ENCODE data around the gene EIF4E1B. TPM values are rescaled to one million over a fixed set of nuclear protein-coding genes. Genes with fewer than 3 reads are reported as not detected.
A peak's percentile ranks its signal among the peaks of the same experiment; 100 is the strongest.

The EIF4E1B gene
- total RNA-seq, 1 experiment from 2014 or later = not detected

DNA sequence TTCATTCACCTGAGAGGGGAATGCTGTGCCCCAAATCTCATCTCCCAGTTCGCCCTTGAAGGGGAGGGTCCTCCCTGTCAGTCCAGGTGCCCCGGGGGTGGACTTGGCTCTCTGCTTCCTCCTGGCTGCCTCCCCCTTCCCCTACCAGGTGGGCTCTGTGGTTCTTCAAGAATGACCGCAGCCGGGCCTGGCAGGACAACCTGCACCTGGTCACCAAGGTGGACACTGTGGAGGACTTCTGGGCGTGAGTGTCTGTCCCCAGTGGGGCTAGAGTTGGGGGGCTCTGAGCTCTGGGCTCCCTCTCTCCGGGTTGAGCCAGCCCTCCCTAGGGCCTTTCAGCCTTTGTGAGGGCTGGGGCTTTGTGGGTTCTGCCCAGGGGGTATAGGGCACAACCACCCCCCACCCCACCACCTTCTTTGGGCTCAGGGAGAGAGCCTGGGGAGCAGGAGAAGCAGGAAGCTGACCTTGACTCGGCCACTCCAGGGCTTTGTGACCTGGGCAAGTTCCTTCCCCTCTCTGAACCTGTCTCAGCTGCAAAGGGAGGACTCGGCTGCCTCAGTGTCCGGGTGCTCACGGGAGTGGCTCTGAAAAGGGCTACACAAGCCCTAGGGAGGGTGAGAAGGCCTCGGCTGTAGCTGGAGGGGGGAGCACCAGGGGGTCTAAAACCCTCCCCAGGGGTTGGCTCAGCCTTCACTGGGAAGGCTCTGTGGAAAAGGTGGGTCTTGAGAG is 13.2 kb downstream of the EIF4E1B start:
- TF ChIP-seq, protein P1, sequence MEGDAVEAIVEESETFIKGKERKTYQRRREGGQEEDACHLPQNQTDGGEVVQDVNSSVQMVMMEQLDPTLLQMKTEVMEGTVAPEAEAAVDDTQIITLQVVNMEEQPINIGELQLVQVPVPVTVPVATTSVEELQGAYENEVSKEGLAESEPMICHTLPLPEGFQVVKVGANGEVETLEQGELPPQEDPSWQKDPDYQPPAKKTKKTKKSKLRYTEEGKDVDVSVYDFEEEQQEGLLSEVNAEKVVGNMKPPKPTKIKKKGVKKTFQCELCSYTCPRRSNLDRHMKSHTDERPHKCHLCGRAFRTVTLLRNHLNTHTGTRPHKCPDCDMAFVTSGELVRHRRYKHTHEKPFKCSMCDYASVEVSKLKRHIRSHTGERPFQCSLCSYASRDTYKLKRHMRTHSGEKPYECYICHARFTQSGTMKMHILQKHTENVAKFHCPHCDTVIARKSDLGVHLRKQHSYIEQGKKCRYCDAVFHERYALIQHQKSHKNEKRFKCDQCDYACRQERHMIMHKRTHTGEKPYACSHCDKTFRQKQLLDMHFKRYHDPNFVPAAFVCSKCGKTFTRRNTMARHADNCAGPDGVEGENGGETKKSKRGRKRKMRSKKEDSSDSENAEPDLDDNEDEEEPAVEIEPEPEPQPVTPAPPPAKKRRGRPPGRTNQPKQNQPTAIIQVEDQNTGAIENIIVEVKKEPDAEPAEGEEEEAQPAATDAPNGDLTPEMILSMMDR (IDR thresholded peaks at IDR 0.05; ENCODE audit: unreplicated experiment) = no peak
- intact Hi-C loops (cut with micrococcal nuclease; ENCODE audit: unreplicated experiment) = no loop called here
- CTCF ChIA-PET = no interaction called here
- Mint-ChIP-seq H3K27me3 (ENCODE audit: unreplicated experiment) (peaks cover 4% of the 10 kb centered on the region), H3K27ac (ENCODE audit: unreplicated experiment) (no peak overlapping the region), H3K9me3 (ENCODE audit: low read depth, unreplicated experiment) (no peaks in the 10 kb centered on the region), H3K36me3 (ENCODE audit: insufficient read depth, unreplicated experiment) (peaks cover 24% of the 10 kb centered on the region), H3K4me3 (ENCODE audit: low read depth, unreplicated experiment) (no peak overlapping the region), H3K4me1 (ENCODE audit: low read depth, unreplicated experiment) (peaks cover 4% of the 10 kb centered on the region)
- no TSS peak for BruUV-seq (replicated peaks)
- DNase-seq = no peak

DNA sequence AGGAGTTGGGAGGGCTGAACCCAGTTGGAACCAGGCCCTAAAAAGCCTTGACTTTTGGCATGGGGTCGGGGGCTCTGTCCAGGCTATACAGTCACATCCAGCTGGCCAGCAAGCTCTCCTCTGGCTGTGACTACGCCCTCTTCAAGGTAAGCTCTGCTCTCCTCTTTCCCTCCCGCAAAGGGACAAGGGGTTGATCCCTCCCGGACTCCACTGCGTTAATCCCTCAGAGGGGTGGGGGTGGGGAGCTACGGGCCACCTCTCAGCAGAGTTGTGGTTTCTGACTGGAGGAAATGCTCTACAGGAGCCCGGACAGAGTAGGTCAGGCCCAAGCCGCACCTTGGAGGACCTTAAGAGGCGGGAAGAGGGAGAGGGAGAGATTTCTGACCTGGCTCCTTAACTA is 13.8 kb downstream of the EIF4E1B start:
- intact Hi-C loops (cut with micrococcal nuclease; ENCODE audit: unreplicated experiment) = no loop called here
- BruUV-seq (replicated peaks) = no TSS peak

DNA sequence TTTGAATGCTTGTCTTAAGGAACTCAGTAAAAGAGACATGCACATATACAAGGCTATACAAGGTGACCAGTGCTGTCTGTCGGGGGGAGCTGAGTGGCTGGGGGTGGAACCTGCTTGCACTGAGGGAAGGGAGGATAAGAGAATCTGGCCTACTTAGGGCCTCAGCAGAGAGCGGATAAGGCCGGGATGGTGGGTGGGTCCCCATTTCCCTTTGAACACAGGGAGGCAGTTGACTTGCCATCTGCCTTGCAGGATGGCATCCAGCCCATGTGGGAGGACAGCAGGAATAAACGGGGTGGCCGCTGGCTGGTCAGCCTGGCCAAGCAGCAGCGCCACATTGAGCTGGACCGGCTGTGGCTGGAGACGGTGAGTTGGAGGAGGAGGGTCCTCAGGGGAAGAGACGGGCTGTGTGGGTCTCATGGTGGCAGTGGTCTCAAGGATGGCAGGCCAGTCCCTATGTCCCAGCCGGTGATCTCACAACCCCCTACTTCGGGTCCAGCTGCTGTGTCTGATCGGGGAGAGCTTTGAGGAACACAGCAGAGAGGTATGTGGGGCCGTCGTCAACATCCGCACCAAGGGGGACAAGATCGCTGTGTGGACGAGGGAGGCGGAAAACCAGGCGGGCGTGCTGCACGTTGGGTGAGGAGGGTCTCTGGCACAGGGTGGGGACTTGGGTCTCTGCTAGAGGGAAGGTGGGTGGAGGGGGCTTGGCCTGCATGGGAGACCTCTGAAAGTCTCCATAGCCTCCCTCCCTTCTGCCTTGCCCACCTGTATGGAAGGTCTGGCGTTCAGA is 14.6 kb downstream of the EIF4E1B start:
- TF ChIP-seq, protein P1 (IDR thresholded peaks at IDR 0.05; ENCODE audit: unreplicated experiment) = no peak
- H3K27ac Mint-ChIP-seq (ENCODE audit: unreplicated experiment) = no peak overlapping the region
- H3K4me1 Mint-ChIP-seq (ENCODE audit: low read depth, unreplicated experiment) = peaks cover 11% of the 10 kb centered on the region
- no TSS peak for BruUV-seq (replicated peaks)
- CTCF ChIA-PET = no interaction called here
- peaks cover 28% of the 10 kb centered on the region for H3K36me3 Mint-ChIP-seq (ENCODE audit: insufficient read depth, unreplicated experiment)
- H3K9me3 Mint-ChIP-seq (ENCODE audit: low read depth, unreplicated experiment) = no peaks in the 10 kb centered on the region
- no peaks in the 10 kb centered on the region for H3K27me3 Mint-ChIP-seq (ENCODE audit: unreplicated experiment)
- no peak for DNase-seq
- H3K4me3 Mint-ChIP-seq (ENCODE audit: low read depth, unreplicated experiment) = no peak overlapping the region
- intact Hi-C loops (cut with micrococcal nuclease; ENCODE audit: unreplicated experiment) = no loop called here

More for the DNA sequence above, 13.8 kb downstream of the EIF4E1B start:
- TF ChIP-seq, protein P1 (IDR thresholded peaks at IDR 0.05; ENCODE audit: unreplicated experiment) = no peak
- no peaks in the 10 kb centered on the region for H3K9me3 Mint-ChIP-seq (ENCODE audit: low read depth, unreplicated experiment)
- no peak overlapping the region for H3K4me3 Mint-ChIP-seq (ENCODE audit: low read depth, unreplicated experiment)
- H3K27me3 Mint-ChIP-seq (ENCODE audit: unreplicated experiment) = no peaks in the 10 kb centered on the region
- peaks cover 28% of the 10 kb centered on the region for H3K36me3 Mint-ChIP-seq (ENCODE audit: insufficient read depth, unreplicated experiment)
- H3K4me1 Mint-ChIP-seq (ENCODE audit: low read depth, unreplicated experiment) = peaks cover 9% of the 10 kb centered on the region
- CTCF ChIA-PET = no interaction called here
- no peak for DNase-seq
- no peak overlapping the region for H3K27ac Mint-ChIP-seq (ENCODE audit: unreplicated experiment)

DNA sequence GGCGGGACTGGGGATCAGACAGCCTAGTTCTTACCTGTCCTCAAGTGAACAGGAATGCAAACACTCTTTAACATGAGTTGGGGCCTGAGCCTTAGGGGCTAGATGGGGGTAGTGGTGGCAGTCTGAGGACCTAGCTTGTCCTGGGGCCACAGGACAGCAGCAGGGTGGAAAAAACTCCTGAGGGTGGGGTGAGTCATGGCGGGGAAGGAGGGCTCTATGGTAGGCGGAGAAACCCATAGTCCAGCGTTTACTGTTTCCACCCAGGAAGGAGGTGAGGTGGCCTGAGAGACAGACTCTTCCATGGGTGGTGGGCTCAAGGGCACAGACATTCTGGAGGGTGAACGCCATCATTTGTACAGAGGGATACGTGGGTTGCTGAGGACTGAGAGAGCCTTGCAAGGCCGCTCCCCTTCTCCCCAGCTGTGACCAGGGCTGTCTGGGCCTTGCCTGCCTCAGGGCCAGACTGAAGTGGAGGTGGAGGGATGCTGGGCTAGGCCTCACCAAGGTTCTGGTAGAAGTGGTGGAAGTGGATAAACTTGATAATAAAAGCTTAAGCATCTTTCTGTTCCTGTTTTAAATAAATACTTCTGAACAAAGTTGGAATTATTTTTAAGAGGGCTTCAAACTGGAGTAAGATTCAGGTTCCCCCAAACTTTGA is 15.7 kb downstream of the EIF4E1B start:
- DNase-seq = no peak
- no peak overlapping the region for H3K27ac Mint-ChIP-seq (ENCODE audit: unreplicated experiment)
- TF ChIP-seq, protein P1 (IDR thresholded peaks at IDR 0.05; ENCODE audit: unreplicated experiment) = no peak
- no peaks in the 10 kb centered on the region for H3K27me3 Mint-ChIP-seq (ENCODE audit: unreplicated experiment)
- H3K9me3 Mint-ChIP-seq (ENCODE audit: low read depth, unreplicated experiment) = no peaks in the 10 kb centered on the region
- H3K36me3 Mint-ChIP-seq (ENCODE audit: insufficient read depth, unreplicated experiment) = peaks cover 28% of the 10 kb centered on the region
- CTCF ChIA-PET = interaction anchor here (1.3 to 2.5 kb wide), 3 partner anchors 15 to 109 kb away, joined by 3 to 12 read pairs (median 9); partner anchors contain the start of gene RNF44
- intact Hi-C loops (cut with micrococcal nuclease; ENCODE audit: unreplicated experiment) = loop anchor here (2.0 kb wide), 1 partner anchor 71 kb away; no protein-coding TSS in a partner anchor
- BruUV-seq (replicated peaks) = no TSS peak
- H3K4me3 Mint-ChIP-seq (ENCODE audit: low read depth, unreplicated experiment) = peak overlapping the region; percentile 74
- H3K4me1 Mint-ChIP-seq (ENCODE audit: low read depth, unreplicated experiment) = peaks cover 19% of the 10 kb centered on the region
